ENCODE results near the gene LMTK3.

DNA sequence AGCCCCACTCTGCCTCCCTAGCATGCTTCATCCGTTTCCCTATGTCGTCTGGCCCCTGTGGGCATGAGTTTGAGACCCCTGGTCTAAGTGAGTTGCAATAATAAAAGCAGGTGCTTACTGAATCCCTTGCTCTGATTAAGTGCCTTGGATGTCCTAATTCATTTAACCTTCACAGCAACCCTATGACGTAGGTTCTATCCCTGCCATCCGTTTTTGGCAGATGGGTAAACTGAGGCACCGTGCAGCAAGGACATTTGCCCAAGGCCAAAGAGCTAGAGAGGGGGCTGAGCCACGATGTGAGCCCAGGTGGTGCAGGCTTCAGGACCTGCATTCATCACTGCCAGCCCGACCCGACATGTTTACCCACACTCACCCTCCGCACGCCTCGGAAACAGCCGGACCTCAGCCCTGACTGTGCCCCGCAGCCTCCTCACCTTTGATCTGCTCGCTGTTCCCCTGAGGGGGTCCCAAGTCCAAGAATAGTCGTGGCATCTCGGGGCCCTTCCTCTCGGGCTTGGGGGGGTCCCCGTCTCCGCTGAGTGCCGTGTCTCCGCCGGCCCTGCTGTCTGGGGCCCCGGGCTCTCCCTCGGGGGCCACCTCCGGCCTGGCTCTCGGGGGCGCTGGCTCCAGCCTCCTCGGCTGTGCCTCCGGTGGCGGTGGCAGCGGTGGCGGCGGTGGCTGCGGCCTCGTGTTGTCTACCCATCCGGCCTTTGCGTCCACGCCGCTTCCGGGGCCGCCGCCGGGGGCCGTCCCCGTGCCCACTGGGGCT lies 14.5 kb downstream of the LMTK3 start:
- TF ChIP-seq TCF7L2 (IDR thresholded peaks at IDR 0.05; ENCODE audit: low read depth, low read length) (no peak), CENPT (CRISPR knock-in tag; IDR thresholded peaks at IDR 0.05; ENCODE audit: low read depth) (no peak), CHD2 (IDR thresholded peaks at IDR 0.05; ENCODE audit: low read depth, low read length) (no peak), ZFP36 (IDR thresholded peaks at IDR 0.05; ENCODE audit: borderline replicate concordance, low read depth, low read length, partially characterized antibody) (no peak), ZNF3 (CRISPR knock-in tag; IDR thresholded peaks at IDR 0.05) (no peak), MAFF (IDR thresholded peaks at IDR 0.05; ENCODE audit: low read depth, low read length) (no peak), ZNF232 (CRISPR knock-in tag; IDR thresholded peaks at IDR 0.05; ENCODE audit: borderline replicate concordance) (no peak), ZNF670 (CRISPR knock-in tag; IDR thresholded peaks at IDR 0.05; ENCODE audit: borderline replicate concordance) (no peak), RAD21 (CRISPR knock-in tag; IDR thresholded peaks at IDR 0.05) (no peak)

Measured in HepG2 (cell line).